VCaP (cell line): ENCODE results near the gene ZFAND2B.

Source experiments
- H3K27ac ChIP-seq: fragments of 450-650 bp; 2 replicates; pipeline ENCODE4 v1.5.1; 2017
- TF ChIP-seq, protein P1 (sequence below): fragments of 450-650 bp; conservative IDR thresholded peaks from 2 replicates; pipeline ENCODE4 v1.5.1; 2017; ENCODE audit warnings: mild to moderate bottlenecking, moderate library complexity

Gene ZFAND2B

DNA sequence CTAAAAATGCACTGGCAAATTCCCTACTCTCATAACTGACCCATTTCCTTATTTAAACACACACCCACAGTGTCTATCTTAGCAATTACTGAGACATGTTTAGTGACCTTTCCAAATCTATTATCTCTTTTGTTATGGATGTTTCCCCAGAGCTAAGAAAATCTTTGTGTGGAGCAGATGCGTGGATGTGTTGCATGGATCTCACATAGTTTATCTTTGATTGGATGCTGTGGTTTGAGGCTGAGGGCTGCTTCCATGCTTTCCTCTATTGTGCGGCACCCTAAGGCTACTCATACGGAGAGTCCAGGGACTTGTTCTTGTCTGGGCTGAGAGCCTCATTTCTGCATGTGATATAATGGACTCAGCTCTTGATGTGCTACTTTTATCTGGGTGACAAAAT lies 27.7 kb downstream of the ZFAND2B start:
- TF ChIP-seq, protein P1, sequence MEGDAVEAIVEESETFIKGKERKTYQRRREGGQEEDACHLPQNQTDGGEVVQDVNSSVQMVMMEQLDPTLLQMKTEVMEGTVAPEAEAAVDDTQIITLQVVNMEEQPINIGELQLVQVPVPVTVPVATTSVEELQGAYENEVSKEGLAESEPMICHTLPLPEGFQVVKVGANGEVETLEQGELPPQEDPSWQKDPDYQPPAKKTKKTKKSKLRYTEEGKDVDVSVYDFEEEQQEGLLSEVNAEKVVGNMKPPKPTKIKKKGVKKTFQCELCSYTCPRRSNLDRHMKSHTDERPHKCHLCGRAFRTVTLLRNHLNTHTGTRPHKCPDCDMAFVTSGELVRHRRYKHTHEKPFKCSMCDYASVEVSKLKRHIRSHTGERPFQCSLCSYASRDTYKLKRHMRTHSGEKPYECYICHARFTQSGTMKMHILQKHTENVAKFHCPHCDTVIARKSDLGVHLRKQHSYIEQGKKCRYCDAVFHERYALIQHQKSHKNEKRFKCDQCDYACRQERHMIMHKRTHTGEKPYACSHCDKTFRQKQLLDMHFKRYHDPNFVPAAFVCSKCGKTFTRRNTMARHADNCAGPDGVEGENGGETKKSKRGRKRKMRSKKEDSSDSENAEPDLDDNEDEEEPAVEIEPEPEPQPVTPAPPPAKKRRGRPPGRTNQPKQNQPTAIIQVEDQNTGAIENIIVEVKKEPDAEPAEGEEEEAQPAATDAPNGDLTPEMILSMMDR, result no peak

DNA sequence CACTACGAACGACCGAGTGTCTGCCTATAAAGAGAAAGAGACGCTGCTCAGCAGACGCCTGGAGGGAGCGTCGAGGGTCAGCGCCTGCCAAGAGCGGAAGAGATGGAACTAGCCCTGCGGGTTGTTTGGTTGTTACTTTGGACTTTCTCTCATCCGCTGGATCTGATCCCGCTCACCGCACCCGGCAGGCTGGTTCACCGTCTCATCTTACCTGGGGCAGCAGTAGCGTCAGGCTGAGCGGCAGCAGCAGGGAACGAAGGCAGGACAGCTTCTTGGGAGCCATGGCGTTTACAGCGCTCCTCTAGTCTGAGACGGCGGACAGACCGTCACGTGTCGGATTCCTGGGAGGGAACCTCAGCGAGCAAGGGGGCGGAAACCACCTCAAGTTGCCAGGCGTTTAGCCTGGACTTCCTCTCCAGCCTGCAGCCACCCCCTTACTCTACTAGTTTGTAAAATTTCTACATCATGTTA lies 36.7 kb downstream of the ZFAND2B start:
- H3K27ac ChIP-seq, result no peak overlapping the region

More for the DNA sequence above, 27.7 kb downstream of the ZFAND2B start:
- H3K27ac ChIP-seq, result no peak overlapping the region

DNA sequence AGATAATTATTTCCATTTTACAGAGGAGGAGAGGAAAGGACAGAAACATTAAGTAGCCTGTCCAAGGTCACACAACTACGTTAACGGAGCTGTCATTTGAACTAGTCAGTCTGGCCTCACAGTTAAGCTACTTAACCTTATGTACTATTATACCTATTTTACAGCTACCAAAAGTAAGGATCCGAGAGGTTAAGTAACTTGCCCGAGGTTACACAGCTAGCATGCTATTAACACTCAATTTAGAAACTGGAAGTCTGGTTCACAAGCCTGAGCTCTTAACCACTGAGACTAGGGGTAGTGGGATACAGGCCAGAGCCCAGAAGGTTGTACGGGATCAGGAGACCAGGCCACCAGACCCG lies 38.2 kb downstream of the ZFAND2B start:
- peak overlapping the region; percentile 99 for H3K27ac ChIP-seq
- TF ChIP-seq, protein P1, result no peak

More for the DNA sequence above, 36.7 kb downstream of the ZFAND2B start:
- TF ChIP-seq, protein P1, result no peak

DNA sequence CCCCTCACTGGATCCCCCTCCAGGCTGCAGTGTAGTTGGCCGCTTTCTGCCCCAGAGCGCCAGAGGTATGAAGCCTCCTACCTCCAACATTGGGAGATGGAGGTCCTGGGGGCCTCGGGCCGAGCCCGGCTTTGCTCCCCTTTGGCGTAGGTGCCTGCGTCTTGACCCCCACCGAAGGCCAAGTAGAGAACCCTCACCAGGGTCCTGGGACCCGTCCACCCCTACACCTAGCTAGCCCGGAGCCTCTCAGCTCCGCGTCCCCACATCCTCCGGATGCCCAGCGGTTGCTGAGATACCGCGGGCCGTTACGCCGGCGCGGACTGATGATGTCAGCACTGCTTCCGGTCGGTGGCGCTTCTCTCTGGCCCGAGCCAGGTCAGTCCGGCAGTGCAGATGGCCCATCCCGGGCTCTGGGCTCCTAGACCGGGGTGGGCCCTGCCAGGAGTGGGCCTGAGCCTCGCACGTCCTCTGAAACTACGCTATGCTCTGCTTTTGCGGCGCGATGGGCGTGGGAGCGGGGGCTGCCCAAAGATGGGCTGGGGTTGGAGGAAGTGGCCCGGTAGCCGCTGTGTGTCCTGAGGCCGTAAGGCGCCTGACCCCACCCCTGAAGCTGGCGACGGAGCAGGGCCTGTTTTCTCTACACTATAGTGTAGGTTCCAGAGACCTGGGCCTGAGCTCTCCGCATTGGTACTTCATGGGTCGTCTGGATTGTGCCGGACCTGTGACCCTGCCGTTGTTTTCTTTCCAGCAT lies 38.7 kb downstream of the ZFAND2B start, which contains the start of the genes GLB1L and STK16:
GLB1L (minus strand) TSS at position 297 of the 751 bp plus-strand sequence. CDS start 1,871 bp downstream, outside the sequence.
STK16 (plus strand) TSS at position 332 of the 751 bp plus-strand sequence. CDS start 521 bp downstream, outside the sequence.
- TF ChIP-seq, protein P1, result no peak
- H3K27ac ChIP-seq, result peak within 1 kb of the TSS; percentile 99

DNA sequence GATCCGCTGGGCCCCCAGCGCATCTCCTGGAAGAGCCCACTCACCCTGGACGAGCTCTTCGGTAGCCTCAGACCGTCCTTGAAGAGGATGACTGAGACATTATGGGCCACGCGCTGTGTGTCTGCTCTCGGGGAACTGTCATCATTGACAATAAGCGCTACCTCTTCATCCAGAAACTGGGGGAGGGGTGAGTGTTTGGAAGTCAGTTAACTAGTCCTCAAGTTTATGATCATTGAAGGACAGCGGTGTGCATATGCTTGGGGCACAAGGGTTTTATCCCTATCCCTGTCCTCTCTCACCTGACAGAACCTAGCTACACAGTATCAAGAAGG lies 39.3 kb downstream of the ZFAND2B start:
- H3K27ac ChIP-seq, result peak overlapping the region; percentile 99
- TF ChIP-seq, protein P1, result no peak

DNA sequence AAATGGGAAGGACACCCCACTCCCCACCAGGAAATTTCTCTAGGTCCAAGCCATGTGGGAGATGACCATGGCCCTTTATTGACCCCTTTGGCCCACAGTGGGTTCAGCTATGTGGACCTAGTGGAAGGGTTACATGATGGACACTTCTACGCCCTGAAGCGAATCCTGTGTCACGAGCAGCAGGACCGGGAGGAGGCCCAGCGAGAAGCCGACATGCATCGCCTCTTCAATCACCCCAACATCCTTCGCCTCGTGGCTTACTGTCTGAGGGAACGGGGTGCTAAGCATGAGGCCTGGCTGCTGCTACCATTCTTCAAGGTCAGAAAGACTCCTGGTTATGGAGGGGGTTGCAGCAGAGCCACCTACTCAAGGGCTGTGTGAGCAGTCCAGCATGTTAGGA lies 40.0 kb downstream of the ZFAND2B start:
- peak overlapping the region; percentile 99 for H3K27ac ChIP-seq

More for the DNA sequence above, 40.0 kb downstream of the ZFAND2B start:
- TF ChIP-seq, protein P1, result no peak
